HG02885 (cell line): ENCODE data around the gene PRKCB.
A peak's percentile ranks its signal among the peaks of the same experiment; 100 is the strongest.
"Not testable (repeated sequence)": the region's sequence is repeated elsewhere in the genome, so short reads cannot be mapped to it uniquely, and the experiment has no call there.

Experiments used
- ATAC-seq: cut with Tn5 transposase; IDR thresholded peaks from one replicate; pipeline ENCODE4 v1.9.1; 2021; ENCODE audit warnings: mild to moderate bottlenecking; ENCODE audit not compliant: unreplicated experiment, poor library complexity

Gene PRKCB

GRCh38 chr16:24024971-24025370, 189.2 kb downstream of the PRKCB start:
- no peak for ATAC-seq

DNA sequence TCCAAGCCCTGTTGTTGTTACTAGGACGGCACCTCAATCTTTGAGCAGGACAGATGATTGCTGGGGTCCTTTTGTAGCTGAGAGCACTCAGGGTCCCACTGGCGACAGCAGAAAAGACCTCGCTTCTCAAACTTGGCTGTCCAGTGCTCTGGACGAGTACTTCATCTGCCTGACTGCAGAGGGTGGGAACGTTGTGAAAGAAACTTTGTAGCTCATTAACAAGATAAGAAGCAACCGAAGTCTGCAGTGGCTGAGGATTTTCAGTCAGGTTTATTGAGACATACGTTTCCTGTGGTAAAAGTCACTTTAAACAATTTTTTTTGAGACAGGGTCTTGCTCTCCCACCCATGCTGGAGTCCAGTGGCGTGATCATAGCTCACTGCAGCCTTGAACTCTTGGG, 191.7 kb downstream of the PRKCB start:
- no peak for ATAC-seq

- not testable (repeated sequence) for ATAC-seq
Measured at GRCh38 chr16:24029841-24030240, 194.1 kb downstream of the PRKCB start.

- ATAC-seq: no peak
Measured at GRCh38 chr16:24035127-24035842, 199.5 kb downstream of the PRKCB start.

DNA sequence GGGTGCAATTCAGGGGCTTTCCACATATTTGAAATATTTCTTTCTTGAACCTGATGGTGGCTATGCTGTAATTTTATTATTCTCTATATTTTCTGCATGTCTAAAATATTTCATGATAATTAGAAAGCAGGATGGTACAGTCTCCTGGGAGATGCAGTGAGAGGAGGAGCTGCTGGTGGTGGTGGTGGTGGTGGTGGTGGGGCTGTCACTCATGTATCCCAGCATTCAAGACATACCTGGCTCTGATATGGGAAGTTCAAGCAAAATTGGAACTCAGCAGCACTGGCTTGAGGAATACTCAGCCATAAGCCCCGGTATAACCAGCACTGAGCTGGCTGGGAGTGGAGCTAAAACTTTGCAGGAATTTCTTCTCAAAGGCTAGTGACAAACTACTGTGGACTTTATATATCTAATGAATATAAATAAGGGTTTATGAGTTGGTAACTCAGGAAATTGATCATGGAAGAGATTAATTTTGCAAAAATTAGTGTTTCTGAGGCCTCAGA, 200.3 kb downstream of the PRKCB start:
- ATAC-seq: no peak

- no peak for ATAC-seq
Measured at GRCh38 chr16:24036614-24037013, 200.8 kb downstream of the PRKCB start.

DNA sequence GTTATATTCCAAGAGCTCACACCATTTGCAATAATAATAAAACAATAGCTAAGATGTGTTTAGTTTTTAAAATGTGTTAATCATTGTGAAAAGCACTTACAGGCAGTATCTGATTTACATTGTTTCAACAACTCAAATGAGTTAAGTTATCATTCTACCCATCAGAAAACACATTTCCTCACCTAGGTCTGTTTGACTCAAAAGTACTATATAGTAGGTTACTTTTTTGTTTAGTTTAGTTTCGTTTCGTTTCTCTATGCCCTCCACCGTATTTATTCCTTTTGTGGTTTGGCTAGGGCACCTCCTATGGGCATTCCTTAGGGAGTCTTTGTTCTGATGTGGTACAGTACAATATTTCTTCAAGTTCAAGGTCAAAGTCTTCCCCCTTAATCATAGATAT, 201.6 kb downstream of the PRKCB start:
- no peak for ATAC-seq

- ATAC-seq: peak; percentile 53
Measured at GRCh38 chr16:24041834-24042631, 206.2 kb downstream of the PRKCB start.

DNA sequence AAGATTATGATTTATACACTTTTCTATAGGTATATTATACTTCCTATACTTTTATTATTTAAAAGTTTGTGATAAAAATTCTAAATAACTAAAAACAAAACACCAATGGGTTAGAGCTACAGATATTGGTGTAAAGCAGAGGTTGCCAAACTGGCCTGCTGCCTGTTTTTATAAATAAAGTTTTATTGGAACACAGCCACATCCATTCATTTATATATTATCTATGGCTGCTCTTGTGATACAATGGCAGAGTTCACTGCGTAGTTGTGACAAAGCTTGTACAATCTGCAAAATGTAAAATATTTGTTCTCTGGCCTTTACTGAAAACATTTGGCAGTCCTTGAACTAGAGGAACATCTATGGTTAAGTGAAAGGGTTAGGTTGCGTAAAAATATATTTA, 208.7 kb downstream of the PRKCB start:
- no peak for ATAC-seq

GRCh38 chr16:24045641-24046040, 209.9 kb downstream of the PRKCB start:
- no peak for ATAC-seq

DNA sequence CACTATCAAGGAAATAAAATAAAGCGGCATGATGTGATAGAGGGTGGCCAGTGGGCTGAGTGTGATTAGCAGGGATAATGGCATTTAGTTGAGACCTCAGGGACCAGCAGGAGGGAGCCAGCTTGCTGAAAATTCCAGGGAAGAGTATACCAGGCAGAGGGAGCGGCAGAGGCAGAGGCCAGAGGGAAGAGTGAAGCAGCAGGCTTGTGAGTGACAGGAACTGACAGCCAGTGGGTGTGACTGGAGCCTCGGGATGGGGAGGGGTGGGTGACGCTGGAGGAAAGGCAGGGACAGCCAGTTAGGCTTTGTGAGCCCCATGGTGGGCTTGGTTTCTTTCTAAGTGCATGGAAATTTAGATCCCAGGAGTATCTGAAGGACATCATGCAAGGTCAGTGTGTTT, 210.7 kb downstream of the PRKCB start:
- no peak for ATAC-seq

DNA sequence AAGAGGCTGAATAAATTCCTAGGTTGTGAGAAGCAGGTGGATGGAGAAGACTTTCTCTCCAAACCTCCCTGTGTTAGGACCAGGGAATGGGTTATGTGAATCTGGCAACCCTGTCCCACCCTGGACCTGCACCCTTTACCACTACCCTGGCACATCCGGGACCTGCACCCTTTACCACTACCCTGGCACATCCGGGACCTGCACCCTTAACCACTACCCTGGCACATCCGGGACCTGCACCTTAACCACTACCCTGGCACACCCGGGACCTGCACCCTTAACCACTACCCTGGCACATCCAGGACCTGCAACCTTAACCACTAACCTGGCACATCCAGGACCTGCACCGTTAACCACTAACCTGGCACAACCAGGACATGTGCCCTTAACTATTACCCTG, 213.3 kb downstream of the PRKCB start:
- ATAC-seq: no peak

GRCh38 chr16:24051125-24051524, 215.3 kb downstream of the PRKCB start:
- ATAC-seq: no peak

GRCh38 chr16:24052329-24053098, 216.7 kb downstream of the PRKCB start:
- ATAC-seq: no peak

DNA sequence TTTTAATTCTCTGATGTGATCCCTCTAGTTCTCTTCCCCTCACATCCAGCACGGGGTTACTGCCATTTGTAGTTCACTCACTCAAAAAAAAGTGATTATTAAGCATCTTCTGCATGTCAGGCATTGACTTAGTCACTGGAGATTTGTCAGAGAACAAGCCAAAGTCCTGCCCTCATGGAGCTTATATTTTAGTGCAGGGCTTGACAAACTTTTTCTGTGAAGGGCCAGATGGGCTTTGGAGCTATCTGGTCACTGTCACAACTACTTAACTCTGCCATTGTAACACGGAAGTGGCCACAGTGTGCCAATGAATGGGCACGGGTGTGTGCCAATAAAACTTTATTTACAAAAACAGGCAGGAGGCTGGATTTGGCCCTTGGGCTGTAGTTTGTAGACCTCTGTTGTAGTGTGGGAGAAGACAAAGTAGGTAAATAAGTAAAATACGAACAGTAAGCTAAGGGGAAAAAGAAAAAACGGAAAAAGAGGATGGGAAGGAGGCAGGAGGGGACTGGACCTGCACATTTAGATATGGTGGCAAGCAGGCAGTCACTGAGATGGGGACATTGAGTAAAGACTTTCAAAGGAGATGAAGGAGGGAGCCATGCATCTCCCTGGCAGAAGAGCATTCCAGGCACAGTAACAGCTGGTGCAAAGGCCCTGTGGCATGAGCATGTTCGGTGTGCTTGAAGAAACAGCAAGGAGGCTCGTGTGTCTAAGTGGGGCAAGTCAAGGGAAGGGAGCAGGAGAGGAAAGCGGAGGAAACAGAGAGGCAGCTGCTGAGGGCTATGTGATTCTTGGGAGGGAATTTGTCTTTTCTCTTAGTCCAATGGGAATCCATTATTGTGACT, 217.5 kb downstream of the PRKCB start:
- ATAC-seq: no peak

DNA sequence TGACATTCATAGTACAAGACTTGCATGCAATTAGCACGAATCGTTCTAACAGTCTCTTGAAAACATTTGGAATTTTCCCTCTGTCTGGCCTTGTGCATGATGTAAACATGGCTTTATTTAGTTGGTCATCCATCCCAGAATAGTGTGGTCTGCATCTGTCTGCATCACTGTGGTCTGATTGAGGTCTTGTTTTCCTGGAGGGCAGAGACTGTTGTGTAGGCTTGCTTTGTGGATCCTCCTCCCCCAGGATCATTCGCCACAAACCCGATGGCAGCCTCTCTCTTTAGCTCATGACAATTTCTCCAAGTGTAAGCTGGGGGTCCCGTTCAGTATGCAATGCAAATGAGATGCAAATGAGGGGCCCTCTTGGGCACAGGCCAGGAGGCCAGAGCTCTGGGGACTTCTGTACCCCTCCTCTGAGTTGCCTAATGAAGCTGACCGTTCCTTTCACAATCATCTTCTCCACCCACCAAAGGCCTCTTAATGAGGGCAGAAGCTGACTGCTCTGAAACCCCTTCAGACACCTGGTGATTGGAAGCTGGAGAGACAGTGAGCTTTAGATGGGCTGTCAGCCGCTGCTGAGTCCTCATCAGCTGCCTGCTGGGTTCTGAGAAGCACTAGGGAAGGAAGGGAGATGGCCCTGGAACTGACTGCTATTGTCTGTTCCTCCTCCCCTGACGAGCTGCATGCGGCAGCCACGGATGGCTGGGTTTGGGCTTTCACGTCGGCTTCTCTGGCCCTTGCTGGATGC, 219.1 kb downstream of the PRKCB start:
- ATAC-seq: no peak

GRCh38 chr16:24062270-24062817, 226.6 kb downstream of the PRKCB start:
- no peak for ATAC-seq

DNA sequence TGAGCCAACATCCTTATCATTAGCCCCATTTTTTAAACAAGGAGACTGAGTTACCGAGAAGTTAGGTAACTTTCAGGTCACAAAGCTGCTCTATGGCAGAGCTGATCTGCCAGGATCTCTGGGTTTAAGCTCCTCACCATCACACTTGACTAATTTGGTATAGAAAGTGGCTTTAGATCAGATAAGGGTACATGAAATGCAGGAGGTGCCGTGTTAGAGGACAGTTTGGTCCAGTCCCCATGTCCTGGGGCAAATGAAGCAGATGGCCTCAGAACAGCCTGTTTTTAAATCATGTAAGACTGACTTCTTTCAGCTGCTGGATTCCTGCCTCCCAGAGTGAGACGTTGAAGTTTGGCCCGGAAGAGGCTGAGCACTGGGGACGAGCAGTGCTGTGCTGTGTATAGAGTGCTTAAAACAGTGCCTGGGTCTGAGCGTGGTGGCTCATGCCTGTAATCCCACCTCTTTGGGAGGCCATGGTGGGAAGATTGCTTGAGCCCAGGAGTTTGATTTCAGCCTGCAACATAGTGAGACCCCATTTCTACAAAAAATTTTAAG, 233.3 kb downstream of the PRKCB start:
- ATAC-seq: no peak

GRCh38 chr16:24070851-24071250, 235.1 kb downstream of the PRKCB start:
- ATAC-seq: peak; percentile 72
